HG02973 (cell line): ENCODE results near the gene JPT2.
"Not testable (repeated sequence)": the region's sequence is repeated elsewhere in the genome, so short reads cannot be mapped to it uniquely, and the experiment has no call there.

Source experiments
- ATAC-seq: cut with Tn5 transposase; IDR thresholded peaks from one replicate; pipeline ENCODE4 v1.9.1; 2021; ENCODE audit warnings: moderate library complexity; ENCODE audit not compliant: unreplicated experiment

The JPT2 gene

GRCh38 chr16:1673424-1674151 lies 4.5 kb upstream of the JPT2 start:
- no peak for ATAC-seq

GRCh38 chr16:1674306-1674705 lies 3.8 kb upstream of the JPT2 start:
- no peak for ATAC-seq

DNA sequence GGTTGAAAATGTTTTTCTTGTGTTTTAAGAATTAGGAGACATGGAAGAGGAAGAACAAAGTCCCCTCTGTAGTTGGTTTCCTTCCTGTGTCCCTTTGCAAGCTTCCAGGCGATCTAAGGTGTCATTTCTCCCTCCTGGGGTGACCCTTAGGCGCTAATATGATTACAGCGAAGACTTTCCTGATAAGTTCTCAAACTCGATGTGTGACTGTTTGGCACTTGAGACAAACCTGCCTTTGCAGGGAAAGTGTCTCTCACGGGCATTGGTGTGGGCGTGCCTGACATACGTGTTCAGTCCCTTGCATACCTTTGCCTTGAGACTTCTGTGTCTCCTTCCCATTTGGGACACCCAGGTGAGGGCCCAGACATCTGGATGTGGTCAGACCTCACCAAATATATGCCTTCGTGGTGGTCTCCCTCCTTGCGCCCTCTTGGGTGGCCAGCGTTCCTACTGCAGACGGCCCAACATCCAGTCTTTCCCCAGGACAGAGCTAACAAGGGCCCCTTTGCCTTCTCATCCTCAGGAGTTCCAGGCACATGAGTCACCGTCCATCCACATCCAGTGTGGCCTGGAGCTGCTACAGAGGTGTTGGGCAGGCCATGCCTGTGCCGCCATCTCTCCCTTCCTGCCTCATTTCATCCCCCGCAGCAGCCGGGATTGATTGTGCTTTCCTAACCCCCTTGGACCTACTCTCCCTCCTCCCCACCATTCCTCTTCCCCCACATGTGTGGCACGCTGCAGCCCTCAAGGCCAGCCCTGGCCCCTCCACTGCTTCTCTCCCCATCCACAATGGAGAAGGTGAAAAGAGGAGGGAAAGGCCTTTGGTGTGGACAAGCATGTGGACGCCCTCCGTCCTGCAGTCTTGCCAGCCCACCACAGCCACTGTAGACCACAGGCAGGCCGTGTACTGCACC lies 3.1 kb upstream of the JPT2 start:
- ATAC-seq = no peak

DNA sequence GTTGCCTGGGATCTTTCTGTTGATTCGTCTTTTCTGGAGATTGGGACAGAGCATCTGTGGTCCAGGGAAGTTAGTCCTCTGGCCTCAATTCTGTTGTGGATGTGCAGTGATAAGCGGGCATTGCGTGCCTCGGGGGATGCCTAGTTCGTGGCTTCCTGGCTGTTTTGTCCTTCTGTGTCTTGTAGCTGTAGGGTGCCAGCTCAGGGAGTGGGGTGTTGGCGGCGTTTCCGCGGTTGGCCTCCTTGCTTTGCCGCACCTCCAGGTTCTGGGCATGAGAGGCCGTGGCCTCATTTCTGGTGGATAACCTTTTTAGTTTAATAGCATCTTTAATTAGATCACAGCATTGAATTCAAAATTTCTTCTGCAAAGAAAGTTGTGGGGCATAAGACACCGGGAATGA lies 1.4 kb upstream of the JPT2 start:
- ATAC-seq = no peak

DNA sequence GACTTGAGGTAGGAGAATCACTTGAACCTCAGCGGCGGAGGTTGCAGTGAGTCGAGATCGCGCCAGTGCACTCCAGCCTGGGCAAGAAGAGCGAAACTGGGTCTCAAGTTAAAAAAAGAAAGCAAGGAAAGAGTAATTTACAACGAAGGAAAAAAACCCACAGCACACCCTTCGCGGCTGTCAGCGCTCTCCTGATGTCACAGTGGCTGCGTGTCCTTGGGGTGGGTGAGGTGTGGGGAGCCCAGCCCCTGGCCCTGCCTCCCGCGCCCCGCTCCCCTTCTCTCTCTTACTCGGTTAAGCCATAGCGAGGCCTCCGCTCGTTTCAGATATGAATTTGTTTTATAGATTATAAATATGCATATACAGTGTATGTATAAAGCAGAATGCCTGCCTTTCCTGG lies 740 bp upstream of the JPT2 start:
- no peak for ATAC-seq

DNA sequence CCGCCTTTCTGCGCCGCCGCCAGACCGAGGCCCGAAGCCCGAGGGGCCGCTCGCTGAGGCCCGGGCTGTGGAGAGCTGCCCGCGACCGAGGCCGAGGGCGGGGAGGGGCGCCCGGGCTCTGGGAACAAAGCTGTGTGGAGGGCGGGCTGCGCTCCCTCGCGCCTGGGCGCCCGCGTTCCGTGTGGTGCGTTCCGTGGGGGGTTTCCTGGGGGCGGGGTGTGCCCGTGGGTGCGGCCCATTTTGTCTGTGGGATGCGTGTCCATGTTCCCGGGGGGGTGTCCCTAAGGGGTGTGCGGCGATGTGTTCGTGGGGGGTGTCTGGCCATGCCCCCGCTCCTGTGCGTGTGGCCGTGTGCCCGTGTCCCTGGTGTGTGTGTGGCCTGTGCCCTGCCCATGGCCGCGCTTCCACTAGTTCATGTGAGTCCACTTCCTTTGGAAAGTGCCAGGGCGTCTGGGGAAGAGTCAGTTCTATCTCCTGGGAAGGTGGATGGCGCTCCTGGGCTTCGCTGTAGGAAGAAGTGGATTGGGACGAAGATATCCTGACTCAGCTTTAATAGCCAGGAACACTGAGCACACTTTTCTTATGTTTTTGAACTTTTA lies 520 bp downstream of the JPT2 start:
- ATAC-seq = peak; percentile 19

DNA sequence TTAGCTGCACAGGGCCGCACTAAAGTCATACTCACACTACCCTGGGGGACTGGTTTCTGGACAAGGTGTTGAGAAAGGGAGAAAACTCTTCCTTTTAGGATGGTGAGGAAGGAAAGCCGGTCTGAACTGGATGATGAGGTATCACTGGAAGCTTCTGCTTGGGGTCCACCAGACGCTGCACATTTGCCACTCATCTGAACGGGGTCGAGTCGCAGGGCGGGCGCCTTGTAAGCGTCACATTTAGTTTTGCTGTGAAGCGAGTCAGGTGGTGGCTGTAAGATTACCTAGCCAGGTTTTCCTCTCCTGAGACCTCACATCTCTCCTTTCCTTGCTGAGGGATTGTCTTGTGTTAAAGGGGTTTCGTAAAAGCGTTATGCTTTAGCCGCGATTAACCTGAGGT lies 2.3 kb downstream of the JPT2 start:
- ATAC-seq = no peak

DNA sequence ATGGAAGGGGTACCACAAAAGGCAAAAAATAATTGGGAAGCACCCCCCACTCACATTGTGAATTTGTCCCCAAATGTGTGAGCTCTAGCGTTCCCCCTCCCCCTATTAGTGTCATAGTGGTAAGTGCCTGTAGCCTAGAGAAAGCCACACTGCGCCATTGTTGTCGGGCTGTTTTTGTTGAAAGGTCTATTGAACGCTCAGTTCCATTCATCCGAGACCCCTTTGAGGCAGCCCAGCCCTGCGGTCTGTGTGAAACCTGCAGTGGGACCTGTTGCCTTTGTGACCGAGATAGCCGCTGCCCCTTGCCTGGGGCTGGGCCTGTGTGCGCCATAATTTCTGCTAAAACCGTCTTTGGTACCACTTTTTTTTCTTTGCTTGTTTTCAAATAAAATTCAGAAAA lies 3.0 kb downstream of the JPT2 start:
- ATAC-seq = no peak

GRCh38 chr16:1687427-1688316 lies 9.6 kb downstream of the JPT2 start:
- ATAC-seq = no peak

DNA sequence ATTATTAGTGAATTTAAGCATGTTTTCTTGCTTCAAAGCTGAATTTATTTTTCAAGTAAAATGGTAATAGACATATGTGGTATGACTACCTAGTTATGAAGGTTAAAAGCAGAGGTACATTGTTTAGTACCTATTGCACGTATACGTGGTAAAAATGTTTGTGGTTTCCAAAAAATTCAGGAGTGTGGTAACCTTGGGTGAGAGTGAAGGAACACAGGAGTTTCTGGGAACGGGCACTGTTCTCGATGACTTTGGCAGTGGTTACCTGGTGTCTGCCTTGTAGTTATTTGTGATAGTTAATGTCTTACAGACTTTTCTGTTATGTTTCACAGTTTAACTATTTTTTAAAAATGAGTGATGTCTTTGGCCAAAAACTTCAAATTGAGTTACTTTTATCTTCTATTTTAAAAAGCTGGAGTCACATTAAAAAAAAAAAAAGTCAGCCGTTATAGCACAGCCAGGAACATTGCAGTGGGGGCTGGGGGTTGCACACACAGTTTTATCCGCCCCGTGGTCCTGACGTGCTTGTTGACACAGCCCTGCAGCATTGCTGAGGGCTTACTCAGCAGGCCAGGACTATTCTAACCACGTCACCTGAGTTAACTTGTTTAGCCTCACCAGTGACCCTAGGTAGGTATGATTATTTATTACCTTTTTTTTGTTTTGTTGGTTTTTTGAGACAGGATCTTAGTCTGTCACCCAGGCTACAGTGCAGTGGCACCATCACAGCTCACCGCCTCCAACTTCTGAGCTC lies 10.9 kb downstream of the JPT2 start:
- ATAC-seq = no peak

- ATAC-seq = no peak
Observed at GRCh38 chr16:1689853-1690252, 11.8 kb downstream of the JPT2 start.

DNA sequence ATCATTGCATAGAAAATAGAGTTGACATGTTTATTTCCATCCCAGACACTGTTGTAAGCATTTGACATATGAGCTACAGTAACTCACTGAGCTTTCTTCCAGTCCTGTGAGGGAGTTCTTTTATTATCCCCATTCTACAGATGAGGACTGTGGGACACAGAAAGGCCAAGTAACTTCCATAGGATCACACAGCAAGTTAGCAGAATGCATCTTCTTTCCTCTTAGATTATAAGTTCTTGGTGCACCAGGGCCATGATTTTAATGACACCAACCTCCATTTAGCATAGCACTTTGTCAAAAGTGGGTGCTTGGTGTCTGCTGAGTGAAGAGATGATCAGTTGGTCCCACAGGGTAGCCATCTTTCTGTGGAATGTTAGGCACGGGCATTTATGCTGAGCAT lies 12.7 kb downstream of the JPT2 start:
- no peak for ATAC-seq

- ATAC-seq = no peak
Observed at GRCh38 chr16:1691276-1691675, 13.2 kb downstream of the JPT2 start.

- ATAC-seq = no peak
Observed at GRCh38 chr16:1691956-1692355, 13.9 kb downstream of the JPT2 start.

GRCh38 chr16:1696863-1697262 lies 18.8 kb downstream of the JPT2 start:
- no peak for ATAC-seq

DNA sequence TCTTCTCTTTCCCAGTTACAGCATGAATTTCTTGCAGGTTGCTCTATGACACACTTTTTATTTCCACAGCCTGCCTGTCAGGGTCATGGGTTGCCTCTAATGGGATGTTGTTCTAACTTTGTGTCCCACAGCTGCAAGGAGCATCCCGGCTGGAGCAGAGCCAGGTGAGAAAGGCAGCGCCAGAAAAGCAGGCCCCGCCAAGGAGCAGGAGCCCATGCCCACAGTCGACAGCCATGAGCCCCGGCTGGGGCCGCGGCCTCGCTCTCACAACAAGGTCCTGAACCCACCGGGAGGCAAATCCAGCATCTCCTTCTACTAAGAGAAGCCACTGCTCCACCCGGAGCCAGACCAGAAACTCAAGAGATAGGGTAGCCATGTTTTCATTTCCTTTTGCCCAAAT lies 20.6 kb downstream of the JPT2 start:
- ATAC-seq = no peak

- ATAC-seq = no peak
Observed at GRCh38 chr16:1700246-1700645, 22.2 kb downstream of the JPT2 start.

DNA sequence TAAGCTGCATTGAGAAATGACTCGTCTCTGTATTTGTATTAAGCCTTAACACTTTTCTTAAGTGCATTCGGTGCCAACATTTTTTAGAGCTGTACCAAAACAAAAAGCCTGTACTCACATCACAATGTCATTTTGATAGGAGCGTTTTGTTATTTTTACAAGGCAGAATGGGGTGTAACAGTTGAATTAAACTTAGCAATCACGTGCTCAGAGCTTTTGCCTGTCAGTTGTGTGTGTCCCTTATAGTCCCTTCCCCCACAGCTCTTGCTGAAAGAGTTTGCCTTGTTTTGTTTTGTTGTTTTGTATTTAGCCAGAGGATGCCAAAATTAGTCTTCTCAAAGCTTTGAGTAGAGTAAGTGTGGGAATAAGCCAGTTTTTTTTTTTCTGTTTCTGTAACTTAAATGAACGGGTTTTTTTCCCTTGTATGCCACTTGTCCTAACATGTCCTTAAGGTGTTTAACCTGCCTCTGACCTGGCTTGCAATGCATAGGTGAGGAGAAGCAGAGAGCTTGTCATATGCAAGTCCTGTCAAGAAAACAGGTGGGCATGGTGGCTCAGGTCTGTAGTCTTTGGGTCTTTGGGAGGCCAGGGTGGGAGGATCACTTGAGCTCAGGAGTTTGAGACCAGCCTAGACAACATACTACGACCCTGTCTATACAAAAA lies 23.3 kb downstream of the JPT2 start:
- no peak for ATAC-seq

- ATAC-seq = not testable (repeated sequence)
Observed at GRCh38 chr16:1705324-1705687, 27.2 kb downstream of the JPT2 start.
